IPS DF 6.9 (cell line): ENCODE results near the gene PSD.
A peak's percentile ranks its signal among the peaks of the same experiment; 100 is the strongest.
"Not testable (repeated sequence)": the region's sequence is repeated elsewhere in the genome, so short reads cannot be mapped to it uniquely, and the experiment has no call there.

Source experiments
- DNase-seq: peaks from one replicate; pipeline ENCODE4 v3.0.0-alpha.2; 2013; ENCODE audit warnings: low read depth, low spot score
- H3K27ac ChIP-seq: one replicate; pipeline ENCODE4 v1.5.1; 2013; ENCODE audit warnings: low read length, control low read depth
- H3K27me3 ChIP-seq: 2 replicates; pipeline ENCODE4 v1.6.1; 2013; ENCODE audit warnings: mild to moderate bottlenecking, low read length; ENCODE audit not compliant: control insufficient read depth, insufficient read depth
- H3K36me3 ChIP-seq: 2 replicates; pipeline ENCODE4 v1.6.1; 2013; ENCODE audit warnings: low read length; ENCODE audit not compliant: control insufficient read depth, insufficient read depth
- H3K4me1 ChIP-seq: 2 replicates; pipeline ENCODE4 v1.6.1; 2013; ENCODE audit warnings: low read length; ENCODE audit not compliant: control insufficient read depth, insufficient read depth
- H3K4me3 ChIP-seq: 2 replicates; pipeline ENCODE4 v1.5.1; 2013; ENCODE audit warnings: mild to moderate bottlenecking, low read length
- H3K9me3 ChIP-seq: 2 replicates; pipeline ENCODE4 v1.6.1; 2013; ENCODE audit warnings: low read length, inconsistent platforms; ENCODE audit not compliant: control insufficient read depth, insufficient read depth
- WGBS: extraction: QIAGEN DNeasy Blood & Tissue Kit; methylation state at CpG from one replicate; pipeline ENCODE4 v1.1.7; 2013; ENCODE audit warnings: mixed read lengths, missing lambda C conversion rate; ENCODE audit not compliant: insufficient read length, insufficient coverage; 5-methylcytosine and 5-hydroxymethylcytosine counted together

PSD gene

DNA sequence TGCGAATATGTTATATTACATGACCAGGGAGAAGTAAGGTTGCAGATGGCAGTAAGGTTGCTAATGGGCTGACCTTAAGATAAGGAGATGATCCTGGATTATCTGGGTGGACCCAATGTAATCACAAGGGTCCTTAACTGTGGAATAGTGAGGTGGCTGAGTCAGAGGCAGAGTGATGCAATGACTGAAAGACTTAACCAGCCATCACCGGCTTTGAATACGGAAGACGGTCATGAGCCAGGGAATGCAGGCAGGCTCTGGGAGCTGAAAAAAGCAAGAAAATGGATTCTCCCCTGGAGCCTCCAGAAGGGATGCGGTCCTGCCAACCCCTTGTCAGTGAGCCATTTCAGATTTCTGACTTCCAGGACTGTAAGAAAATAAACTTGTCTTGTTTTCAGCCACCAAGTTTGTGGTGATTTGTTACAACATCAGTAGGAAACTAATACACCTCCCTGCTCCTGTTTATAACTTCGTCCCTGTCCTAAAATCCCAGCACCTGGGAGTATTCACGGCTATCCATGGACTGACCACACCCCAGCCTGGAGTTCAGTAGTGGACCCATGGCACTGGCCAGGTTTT, 37.4 kb upstream of the PSD start:
- no CpG with 5 or more reads among the region's 7 CpGs for WGBS
- H3K27ac ChIP-seq, result no peak overlapping the region
- DNase-seq, result no peak

DNA sequence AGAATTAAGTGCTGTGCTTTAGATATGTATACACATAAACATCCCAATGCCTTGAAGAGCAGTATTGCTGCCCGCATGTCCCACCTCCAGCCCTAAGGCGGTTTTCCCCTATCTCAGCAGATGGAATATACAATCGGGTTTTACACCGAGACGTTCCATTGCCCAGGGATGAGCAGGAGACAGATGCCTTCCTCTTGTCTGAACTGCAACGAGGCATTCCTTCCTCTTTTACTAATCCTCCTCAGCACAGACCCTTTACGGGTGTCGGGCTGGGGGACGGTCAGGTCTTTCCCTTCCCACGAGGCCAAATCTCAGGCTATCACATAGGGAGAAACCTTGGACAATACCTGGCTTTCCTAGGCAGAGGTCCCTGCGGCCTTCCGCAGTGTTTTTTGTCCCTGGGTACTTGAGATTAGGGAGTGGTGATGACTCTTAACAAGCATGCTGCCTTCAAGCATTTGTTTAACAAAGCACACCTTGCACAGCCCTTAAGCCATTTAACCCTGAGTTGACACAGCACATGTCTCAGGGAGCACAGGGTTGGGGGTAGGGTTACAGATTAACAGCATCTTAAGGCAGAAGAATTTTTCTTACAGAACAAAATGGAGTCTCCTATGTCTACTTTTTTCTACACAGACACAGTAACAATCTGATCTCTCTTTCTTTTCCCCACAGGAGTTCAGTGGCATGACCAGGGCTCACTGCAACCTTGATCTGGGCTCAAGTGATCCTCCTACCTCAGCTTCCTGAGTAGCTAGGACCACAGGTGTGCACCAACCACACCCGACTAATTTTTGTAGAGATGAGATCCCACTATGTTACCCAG, 36.3 kb upstream of the PSD start:
- H3K27me3 ChIP-seq, H3K27ac ChIP-seq, H3K4me1 ChIP-seq, DNase-seq, H3K4me3 ChIP-seq, H3K36me3 ChIP-seq, H3K9me3 ChIP-seq: not testable (repeated sequence)
- WGBS, result no CpG with 5 or more reads among the region's 13 CpGs

More for the DNA sequence above, 37.4 kb upstream of the PSD start:
- Histone ChIP-seq H3K36me3 (no peaks in the 10 kb centered on the region; the same call in 1 of the 2 replicates), H3K9me3 (no peaks in the 10 kb centered on the region), H3K4me1 (peaks cover 4% of the 10 kb centered on the region), H3K27me3 (no peaks in the 10 kb centered on the region), H3K4me3 (no peak overlapping the region)

- no CpG with 5 or more reads among the region's 5 CpGs for WGBS
- Histone ChIP-seq H3K4me3 (no peak overlapping the region), H3K36me3 (no peaks in the 10 kb centered on the region; the same call in 1 of the 2 replicates), H3K4me1 (peaks cover 6% of the 10 kb centered on the region), H3K9me3 (no peaks in the 10 kb centered on the region), H3K27me3 (no peaks in the 10 kb centered on the region), H3K27ac (no peak overlapping the region)
- DNase-seq, result no peak
Measured at GRCh38 chr10:102453502-102453901, 34.9 kb upstream of the PSD start.

- Histone ChIP-seq H3K4me3 (no peak overlapping the region), H3K4me1 (peaks cover 6% of the 10 kb centered on the region), H3K9me3 (no peaks in the 10 kb centered on the region), H3K36me3 (no peaks in the 10 kb centered on the region; the same call in 1 of the 2 replicates), H3K27me3 (no peaks in the 10 kb centered on the region), H3K27ac (no peak overlapping the region)
- WGBS, result no CpG with 5 or more reads among the region's 3 CpGs
- no peak for DNase-seq
Measured at GRCh38 chr10:102452672-102453340, 34.2 kb upstream of the PSD start.

GRCh38 chr10:102451105-102451969, 32.8 kb upstream of the PSD start, which contains the start of gene C10orf95:
C10orf95 (minus strand) TSS chr10:102451543; CDS start chr10:102451093, 450 bp downstream.
- DNase-seq, result no peak
- Histone ChIP-seq H3K9me3 (no peaks in the 10 kb centered on the region), H3K4me1 (peaks cover 6% of the 10 kb centered on the region), H3K27me3 (no peaks in the 10 kb centered on the region), H3K27ac (no peak within 1 kb of the TSS), H3K4me3 (peak within 1 kb of the TSS; percentile 56), H3K36me3 (no peaks in the 10 kb centered on the region; the same call in 1 of the 2 replicates)
- WGBS, result no CpG with 5 or more reads among the region's 28 CpGs

GRCh38 chr10:102450374-102451104, 32.0 kb upstream of the PSD start:
- Histone ChIP-seq H3K36me3 (no peaks in the 10 kb centered on the region), H3K27me3 (no peaks in the 10 kb centered on the region), H3K4me3 (peak overlapping the region; percentile 56), H3K9me3 (no peaks in the 10 kb centered on the region), H3K27ac (no peak overlapping the region), H3K4me1 (peaks cover 6% of the 10 kb centered on the region)
- WGBS, result no CpG with 5 or more reads among the region's 104 CpGs
- no peak for DNase-seq

DNA sequence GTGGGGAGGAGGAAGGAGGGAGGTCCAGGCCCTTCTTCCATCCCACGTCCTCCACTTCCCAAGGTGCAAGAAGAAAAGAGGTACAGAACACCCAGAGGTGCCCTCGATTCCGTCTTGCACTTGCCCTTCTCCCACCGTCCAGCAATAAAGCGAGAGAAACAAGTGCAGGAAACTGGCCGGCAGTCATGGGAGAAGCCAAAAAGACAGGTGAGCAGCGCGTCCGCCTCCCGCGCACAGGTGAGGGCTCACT, 31.5 kb upstream of the PSD start:
- no peak for DNase-seq
- H3K9me3 ChIP-seq, result no peaks in the 10 kb centered on the region
- no CpG with 5 or more reads among the region's 11 CpGs for WGBS

DNA sequence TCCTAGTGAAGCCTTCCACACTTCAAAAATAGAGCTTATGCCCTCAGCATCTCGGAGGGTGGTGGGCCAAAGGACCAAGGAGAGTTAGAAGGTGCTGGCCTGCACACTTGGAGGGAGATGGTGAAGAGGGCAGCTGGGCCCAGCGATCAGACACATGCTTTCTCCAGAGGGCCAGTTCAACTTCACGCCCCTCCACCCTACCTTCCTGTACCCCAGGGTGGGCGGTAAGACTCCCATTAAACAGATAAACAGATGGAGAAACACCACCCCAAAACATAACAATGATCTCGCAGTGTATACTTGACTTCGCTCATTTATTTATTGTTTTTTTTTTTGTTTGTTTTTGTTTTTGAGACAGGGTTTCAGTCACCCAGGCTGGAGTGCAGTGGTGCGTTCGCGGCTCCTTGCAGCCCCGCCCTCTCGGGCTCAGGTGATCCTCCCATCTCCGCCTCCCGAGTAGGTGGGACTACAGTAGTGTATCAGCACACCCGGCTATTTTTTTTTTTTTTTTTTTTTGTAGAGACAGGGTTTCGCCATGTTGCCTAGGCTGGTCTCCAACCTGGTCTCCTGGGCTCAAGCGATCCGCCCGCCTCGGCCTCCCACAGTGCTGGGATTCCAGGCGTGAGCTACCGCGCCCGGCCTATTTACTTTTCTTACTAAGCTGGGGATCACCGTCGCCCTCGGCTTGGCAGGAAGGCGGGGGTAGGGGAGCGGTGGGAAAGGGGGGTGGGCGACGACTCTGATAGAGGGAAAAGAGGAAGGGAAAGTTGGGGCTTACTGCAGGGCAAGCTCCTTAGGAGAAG, 30.9 kb upstream of the PSD start:
- Histone ChIP-seq H3K4me1 (peaks cover 5% of the 10 kb centered on the region; the same call in 1 of the 2 replicates), H3K27me3 (no peaks in the 10 kb centered on the region), H3K9me3 (no peaks in the 10 kb centered on the region), H3K4me3 (peak overlapping the region; percentile 56; the same call in 1 of the 2 replicates), H3K36me3 (no peaks in the 10 kb centered on the region), H3K27ac (no peak overlapping the region)
- no CpG with 5 or more reads among the region's 30 CpGs for WGBS
- no peak for DNase-seq

More for the DNA sequence above, 31.5 kb upstream of the PSD start:
- Histone ChIP-seq H3K27me3 (no peaks in the 10 kb centered on the region), H3K27ac (no peak overlapping the region), H3K36me3 (no peaks in the 10 kb centered on the region), H3K4me1 (peaks cover 5% of the 10 kb centered on the region; the same call in 1 of the 2 replicates), H3K4me3 (peak overlapping the region; percentile 56)

DNA sequence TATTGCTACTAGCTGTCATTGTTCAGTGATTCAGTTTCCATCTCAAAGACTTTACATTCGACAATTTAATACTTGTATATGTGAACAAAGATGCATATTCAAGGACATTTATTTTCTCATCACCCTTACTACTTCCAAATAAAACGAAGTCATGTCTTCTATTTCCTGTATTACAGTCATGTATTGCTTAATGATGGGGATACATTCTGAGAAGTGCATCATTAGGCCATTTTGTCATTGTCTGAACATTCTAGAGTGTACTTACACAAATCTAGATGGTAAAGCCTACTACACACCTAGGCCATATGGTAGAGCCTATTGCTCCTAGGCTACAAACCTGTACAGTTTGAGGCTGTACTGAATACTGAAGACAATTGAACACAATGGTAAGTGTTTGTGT, 26.3 kb upstream of the PSD start:
- no CpG with 5 or more reads among the region's 2 CpGs for WGBS
- no peak for DNase-seq
- Histone ChIP-seq H3K27ac (no peak overlapping the region), H3K27me3 (no peaks in the 10 kb centered on the region), H3K4me1 (peaks cover 2% of the 10 kb centered on the region; the same call in 1 of the 2 replicates), H3K36me3 (no peaks in the 10 kb centered on the region), H3K9me3 (no peaks in the 10 kb centered on the region), H3K4me3 (no peak overlapping the region)
